ENCODE data around the gene FSTL5.

DNA sequence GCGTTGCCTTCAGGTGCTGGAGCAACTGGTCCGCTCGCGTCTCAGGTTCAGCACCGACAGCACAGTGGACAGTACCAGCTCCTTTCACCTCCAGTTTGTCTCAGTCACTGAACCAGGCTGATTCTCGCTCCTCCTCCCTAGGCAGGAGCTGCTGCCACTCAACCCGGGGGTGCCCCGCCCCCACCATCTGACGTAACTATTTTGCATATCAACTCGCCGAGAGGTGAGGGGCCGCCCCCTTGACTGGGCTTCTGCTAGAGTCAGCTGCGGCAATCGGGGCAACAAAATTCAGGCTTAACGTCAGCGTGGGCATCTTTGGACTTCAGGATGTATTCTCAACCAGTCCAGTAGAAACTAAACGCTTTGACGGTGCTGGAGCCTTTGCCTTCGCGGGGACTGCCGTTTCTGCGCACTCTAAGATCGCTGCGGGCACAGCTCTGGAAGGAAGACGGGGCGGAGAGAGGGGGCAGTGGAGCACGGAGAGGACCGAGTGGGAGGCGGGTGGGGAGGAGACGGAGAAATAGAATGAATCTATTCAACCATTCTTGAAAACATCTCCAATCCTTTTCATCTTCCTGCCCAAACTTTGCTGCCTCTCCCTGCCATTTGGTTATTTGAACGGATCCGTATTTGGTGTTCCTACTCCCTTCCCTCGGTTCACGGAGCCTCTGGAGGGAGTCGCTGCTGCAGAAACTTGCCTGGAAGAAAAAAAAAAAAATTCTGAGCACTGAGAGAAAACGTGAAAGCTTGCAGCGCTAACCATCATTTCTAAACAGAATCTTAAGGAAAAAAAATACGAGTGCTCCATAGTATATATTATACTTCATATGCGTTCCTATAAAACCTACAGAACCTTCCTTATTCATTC, at the start of gene FSTL5:
- TF ChIP-seq ZNF274 (IDR thresholded peaks at IDR 0.05; ENCODE audit: low read depth, low read length) (no peak), YY1 (IDR thresholded peaks at IDR 0.05; ENCODE audit: insufficient read depth, insufficient read length) (no peak), SUZ12 (IDR thresholded peaks at IDR 0.05; ENCODE audit: extremely low read depth, insufficient read depth, insufficient read length) (no peak)
